ENCODE data around the gene TTC17.

- no peak for TF ChIP-seq EZH2 (IDR thresholded peaks at IDR 0.05; ENCODE audit: borderline replicate concordance, insufficient read depth, low read depth, low read length, poor library complexity, severe bottlenecking)
- TF ChIP-seq, protein P1, sequence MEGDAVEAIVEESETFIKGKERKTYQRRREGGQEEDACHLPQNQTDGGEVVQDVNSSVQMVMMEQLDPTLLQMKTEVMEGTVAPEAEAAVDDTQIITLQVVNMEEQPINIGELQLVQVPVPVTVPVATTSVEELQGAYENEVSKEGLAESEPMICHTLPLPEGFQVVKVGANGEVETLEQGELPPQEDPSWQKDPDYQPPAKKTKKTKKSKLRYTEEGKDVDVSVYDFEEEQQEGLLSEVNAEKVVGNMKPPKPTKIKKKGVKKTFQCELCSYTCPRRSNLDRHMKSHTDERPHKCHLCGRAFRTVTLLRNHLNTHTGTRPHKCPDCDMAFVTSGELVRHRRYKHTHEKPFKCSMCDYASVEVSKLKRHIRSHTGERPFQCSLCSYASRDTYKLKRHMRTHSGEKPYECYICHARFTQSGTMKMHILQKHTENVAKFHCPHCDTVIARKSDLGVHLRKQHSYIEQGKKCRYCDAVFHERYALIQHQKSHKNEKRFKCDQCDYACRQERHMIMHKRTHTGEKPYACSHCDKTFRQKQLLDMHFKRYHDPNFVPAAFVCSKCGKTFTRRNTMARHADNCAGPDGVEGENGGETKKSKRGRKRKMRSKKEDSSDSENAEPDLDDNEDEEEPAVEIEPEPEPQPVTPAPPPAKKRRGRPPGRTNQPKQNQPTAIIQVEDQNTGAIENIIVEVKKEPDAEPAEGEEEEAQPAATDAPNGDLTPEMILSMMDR (IDR thresholded peaks at IDR 0.05) = no peak
These were observed 139.8 kb downstream of the TTC17 start for GRCh38 chr11:43498561-43498960.
